Measurements from ENCODE around the gene LRCH4. TPM values are rescaled to one million over a fixed set of nuclear protein-coding genes. Genes with fewer than 3 reads are reported as not detected.

Gene LRCH4
- total and polyA plus RNA-seq, 9 of the 15 experiments (the other 6 are each of a cell fraction or from before 2014, with no cell fraction given): 0.06 to 63.3 (median 15.0) TPM

DNA sequence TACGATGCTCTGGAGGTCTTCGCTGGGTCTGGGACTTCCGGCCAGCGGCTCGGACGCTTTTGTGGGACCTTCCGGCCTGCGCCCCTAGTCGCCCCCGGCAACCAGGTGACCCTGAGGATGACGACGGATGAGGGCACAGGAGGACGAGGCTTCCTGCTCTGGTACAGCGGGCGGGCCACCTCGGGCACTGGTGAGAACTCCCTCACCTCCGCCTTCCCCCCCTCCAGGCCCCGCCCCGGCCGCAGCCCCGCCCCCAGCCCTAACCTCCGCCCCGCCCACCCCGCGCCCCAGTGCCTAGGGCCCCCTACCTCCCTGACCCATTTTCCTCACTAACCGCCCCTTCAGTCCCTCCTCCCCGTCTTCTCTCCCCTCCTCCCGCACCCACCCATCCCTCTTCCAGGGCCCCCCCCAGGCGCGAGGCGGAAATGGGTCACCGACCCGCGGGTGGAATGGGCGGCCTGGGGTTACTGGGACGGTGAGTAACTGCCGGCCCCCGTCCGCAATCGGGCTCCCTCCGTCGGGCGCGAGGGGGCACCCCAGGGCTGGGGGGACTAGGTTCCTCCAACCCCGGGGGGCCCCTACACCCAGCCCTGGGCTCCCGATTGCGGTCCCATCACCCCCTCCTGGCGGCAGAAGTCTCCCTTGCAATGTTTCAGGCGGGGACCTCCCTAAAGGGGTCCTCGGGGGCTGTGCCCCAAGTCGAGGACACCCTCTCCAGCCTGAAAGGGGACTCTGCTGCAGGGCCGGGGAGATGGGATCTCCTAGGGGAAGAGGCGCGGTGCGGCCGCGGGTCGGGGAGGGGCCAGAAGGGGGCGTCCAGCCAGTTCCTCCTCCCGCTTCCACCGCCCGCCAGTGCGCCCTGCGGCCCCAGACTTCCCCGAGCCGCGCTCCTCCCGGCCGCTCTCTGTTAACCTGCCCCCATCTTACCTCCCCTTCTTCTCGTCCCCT, 18.4 kb upstream of the LRCH4 start (continued):
- TF ChIP-seq, protein P1, sequence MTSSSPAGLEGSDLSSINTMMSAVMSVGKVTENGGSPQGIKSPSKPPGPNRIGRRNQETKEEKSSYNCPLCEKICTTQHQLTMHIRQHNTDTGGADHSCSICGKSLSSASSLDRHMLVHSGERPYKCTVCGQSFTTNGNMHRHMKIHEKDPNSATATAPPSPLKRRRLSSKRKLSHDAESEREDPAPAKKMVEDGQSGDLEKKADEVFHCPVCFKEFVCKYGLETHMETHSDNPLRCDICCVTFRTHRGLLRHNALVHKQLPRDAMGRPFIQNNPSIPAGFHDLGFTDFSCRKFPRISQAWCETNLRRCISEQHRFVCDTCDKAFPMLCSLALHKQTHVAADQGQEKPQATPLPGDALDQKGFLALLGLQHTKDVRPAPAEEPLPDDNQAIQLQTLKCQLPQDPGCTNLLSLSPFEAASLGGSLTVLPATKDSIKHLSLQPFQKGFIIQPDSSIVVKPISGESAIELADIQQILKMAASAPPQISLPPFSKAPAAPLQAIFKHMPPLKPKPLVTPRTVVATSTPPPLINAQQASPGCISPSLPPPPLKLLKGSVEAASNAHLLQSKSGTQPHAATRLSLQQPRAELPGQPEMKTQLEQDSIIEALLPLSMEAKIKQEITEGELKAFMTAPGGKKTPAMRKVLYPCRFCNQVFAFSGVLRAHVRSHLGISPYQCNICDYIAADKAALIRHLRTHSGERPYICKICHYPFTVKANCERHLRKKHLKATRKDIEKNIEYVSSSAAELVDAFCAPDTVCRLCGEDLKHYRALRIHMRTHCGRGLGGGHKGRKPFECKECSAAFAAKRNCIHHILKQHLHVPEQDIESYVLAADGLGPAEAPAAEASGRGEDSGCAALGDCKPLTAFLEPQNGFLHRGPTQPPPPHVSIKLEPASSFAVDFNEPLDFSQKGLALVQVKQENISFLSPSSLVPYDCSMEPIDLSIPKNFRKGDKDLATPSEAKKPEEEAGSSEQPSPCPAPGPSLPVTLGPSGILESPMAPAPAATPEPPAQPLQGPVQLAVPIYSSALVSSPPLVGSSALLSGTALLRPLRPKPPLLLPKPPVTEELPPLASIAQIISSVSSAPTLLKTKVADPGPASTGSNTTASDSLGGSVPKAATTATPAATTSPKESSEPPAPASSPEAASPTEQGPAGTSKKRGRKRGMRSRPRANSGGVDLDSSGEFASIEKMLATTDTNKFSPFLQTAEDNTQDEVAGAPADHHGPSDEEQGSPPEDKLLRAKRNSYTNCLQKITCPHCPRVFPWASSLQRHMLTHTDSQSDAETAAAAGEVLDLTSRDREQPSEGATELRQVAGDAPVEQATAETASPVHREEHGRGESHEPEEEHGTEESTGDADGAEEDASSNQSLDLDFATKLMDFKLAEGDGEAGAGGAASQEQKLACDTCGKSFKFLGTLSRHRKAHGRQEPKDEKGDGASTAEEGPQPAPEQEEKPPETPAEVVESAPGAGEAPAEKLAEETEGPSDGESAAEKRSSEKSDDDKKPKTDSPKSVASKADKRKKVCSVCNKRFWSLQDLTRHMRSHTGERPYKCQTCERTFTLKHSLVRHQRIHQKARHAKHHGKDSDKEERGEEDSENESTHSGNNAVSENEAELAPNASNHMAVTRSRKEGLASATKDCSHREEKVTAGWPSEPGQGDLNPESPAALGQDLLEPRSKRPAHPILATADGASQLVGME (CRISPR knock-in tag; IDR thresholded peaks at IDR 0.05): 0 out of 2 replicates have a peak, but pooled peaks have one; percentile 59
- TF ChIP-seq IFI16 (CRISPR knock-in tag; IDR thresholded peaks at IDR 0.05) (no peak), ZNF263 (CRISPR knock-in tag; IDR thresholded peaks at IDR 0.05; ENCODE audit: borderline replicate concordance) (peak; percentile 92), NEUROD1 (IDR thresholded peaks at IDR 0.05; ENCODE audit: borderline replicate concordance, low read depth, low read length, partially characterized antibody) (peak; percentile 41), KLF13 (tag; IDR thresholded peaks at IDR 0.05; ENCODE audit: borderline replicate concordance, low read depth) (peak; percentile 83), POLR2A (conservative IDR thresholded peaks at IDR 0.05) (peak; percentile 40), TRIM28 (IDR thresholded peaks at IDR 0.05) (no peak), KLF16 (IDR thresholded peaks at IDR 0.05) (0 out of 2 replicates have a peak, but pooled peaks have one; percentile 4), MCM2 (IDR thresholded peaks at IDR 0.05; ENCODE audit: low read depth) (no peak)
- TF ChIP-seq, protein P2, sequence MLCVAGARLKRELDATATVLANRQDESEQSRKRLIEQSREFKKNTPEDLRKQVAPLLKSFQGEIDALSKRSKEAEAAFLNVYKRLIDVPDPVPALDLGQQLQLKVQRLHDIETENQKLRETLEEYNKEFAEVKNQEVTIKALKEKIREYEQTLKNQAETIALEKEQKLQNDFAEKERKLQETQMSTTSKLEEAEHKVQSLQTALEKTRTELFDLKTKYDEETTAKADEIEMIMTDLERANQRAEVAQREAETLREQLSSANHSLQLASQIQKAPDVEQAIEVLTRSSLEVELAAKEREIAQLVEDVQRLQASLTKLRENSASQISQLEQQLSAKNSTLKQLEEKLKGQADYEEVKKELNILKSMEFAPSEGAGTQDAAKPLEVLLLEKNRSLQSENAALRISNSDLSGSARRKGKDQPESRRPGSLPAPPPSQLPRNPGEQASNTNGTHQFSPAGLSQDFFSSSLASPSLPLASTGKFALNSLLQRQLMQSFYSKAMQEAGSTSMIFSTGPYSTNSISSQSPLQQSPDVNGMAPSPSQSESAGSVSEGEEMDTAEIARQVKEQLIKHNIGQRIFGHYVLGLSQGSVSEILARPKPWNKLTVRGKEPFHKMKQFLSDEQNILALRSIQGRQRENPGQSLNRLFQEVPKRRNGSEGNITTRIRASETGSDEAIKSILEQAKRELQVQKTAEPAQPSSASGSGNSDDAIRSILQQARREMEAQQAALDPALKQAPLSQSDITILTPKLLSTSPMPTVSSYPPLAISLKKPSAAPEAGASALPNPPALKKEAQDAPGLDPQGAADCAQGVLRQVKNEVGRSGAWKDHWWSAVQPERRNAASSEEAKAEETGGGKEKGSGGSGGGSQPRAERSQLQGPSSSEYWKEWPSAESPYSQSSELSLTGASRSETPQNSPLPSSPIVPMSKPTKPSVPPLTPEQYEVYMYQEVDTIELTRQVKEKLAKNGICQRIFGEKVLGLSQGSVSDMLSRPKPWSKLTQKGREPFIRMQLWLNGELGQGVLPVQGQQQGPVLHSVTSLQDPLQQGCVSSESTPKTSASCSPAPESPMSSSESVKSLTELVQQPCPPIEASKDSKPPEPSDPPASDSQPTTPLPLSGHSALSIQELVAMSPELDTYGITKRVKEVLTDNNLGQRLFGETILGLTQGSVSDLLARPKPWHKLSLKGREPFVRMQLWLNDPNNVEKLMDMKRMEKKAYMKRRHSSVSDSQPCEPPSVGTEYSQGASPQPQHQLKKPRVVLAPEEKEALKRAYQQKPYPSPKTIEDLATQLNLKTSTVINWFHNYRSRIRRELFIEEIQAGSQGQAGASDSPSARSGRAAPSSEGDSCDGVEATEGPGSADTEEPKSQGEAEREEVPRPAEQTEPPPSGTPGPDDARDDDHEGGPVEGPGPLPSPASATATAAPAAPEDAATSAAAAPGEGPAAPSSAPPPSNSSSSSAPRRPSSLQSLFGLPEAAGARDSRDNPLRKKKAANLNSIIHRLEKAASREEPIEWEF (CRISPR knock-in tag; IDR thresholded peaks at IDR 0.05): no peak
- TF ChIP-seq, protein P3, sequence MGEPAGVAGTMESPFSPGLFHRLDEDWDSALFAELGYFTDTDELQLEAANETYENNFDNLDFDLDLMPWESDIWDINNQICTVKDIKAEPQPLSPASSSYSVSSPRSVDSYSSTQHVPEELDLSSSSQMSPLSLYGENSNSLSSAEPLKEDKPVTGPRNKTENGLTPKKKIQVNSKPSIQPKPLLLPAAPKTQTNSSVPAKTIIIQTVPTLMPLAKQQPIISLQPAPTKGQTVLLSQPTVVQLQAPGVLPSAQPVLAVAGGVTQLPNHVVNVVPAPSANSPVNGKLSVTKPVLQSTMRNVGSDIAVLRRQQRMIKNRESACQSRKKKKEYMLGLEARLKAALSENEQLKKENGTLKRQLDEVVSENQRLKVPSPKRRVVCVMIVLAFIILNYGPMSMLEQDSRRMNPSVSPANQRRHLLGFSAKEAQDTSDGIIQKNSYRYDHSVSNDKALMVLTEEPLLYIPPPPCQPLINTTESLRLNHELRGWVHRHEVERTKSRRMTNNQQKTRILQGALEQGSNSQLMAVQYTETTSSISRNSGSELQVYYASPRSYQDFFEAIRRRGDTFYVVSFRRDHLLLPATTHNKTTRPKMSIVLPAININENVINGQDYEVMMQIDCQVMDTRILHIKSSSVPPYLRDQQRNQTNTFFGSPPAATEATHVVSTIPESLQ (CRISPR knock-in tag; IDR thresholded peaks at IDR 0.05): 0 out of 2 replicates have a peak, but pooled peaks have one; percentile 67

All from K562 (cell line).